ENCODE data around the gene DNHD1. TPM values are rescaled to one million over a fixed set of nuclear protein-coding genes. Genes with fewer than 3 reads are reported as not detected.

DNHD1 gene
- total and polyA plus RNA-seq, 8 donors = 1.9 to 11.2 (median 3.5) TPM

DNA sequence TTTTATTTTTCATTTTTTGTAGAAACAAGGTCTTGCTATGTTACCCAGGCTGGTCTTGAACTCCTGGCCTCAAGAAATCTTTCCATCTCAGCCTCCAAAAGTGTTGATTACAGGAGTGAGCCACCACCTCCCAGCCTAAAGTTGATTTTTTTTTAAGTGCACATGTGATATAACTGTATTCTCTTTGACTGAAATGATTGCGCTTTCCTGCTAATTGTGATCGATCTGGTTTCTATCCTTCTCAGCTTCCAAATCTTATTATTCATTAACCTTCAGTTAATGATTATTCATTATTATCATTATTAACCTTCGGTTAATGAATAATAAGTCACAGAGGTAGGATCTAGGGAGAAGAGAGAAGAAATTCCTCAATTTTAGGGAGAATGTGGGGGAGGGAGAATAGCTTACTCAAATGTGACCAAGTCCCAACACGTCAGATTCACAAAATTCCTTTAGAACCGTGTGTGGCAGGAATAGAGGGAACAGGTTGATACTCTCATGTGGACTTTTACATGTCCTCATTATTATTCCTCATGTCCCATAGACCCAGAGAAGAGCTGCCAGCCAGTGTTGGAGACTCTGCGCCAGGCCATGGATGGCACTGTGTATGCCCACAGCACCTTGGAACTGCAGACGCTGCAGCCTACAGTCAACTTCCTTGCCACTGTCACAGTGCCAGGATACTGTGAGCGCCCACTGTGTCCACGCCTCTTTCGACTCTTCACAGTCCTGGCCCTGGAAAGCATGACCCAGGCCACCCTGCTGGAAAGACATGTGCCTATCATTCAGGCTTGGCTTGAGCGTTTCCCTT is 59.3 kb downstream of the DNHD1 start:
- WGBS, 2 donors = 49 to 53% methylated on average over 11 of the region's 11 CpGs
- Histone ChIP-seq H3K9me3 (no peaks in the 10 kb centered on the region), H3K27ac (peak overlapping the region in 2 of 4 donors; percentile 44 to 64), H3K4me3 (no peak overlapping the region), H3K36me3 (no peaks in the 10 kb centered on the region), H3K27me3 (no peaks in the 10 kb centered on the region), H3K4me1 (peaks cover 0 to 10% (median 0%) of the 10 kb centered on the region in 3 donors)
- TF ChIP-seq, protein P1, sequence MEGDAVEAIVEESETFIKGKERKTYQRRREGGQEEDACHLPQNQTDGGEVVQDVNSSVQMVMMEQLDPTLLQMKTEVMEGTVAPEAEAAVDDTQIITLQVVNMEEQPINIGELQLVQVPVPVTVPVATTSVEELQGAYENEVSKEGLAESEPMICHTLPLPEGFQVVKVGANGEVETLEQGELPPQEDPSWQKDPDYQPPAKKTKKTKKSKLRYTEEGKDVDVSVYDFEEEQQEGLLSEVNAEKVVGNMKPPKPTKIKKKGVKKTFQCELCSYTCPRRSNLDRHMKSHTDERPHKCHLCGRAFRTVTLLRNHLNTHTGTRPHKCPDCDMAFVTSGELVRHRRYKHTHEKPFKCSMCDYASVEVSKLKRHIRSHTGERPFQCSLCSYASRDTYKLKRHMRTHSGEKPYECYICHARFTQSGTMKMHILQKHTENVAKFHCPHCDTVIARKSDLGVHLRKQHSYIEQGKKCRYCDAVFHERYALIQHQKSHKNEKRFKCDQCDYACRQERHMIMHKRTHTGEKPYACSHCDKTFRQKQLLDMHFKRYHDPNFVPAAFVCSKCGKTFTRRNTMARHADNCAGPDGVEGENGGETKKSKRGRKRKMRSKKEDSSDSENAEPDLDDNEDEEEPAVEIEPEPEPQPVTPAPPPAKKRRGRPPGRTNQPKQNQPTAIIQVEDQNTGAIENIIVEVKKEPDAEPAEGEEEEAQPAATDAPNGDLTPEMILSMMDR (IDR thresholded peaks at IDR 0.05) = no peak
- intact Hi-C loops (cut with DNase I) = no loop called here
- FAIRE-seq (no peak), ATAC-seq (peak in 3 of 4 donors; percentile 51 to 76 (median 65)), DNase-seq (no peak)

DNA sequence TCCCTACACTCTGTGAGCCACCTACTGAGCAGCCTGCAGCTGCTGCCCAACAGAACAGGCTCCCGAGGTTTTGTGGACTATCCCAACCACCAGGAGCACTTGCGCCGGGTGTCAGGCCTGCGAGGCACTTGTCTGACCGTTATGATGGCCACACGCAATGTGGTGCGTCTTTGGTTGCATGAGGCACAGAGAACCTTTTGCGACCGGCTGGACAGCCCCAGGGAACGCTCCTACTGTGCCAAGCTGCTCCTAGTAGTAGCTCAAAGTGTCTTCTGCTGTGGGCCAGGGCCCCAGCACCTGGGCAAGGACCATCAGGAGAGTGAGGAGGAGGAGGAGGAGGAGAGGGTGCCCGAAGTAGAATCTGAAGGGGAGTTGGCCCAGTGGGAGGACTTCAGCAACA is 60.0 kb downstream of the DNHD1 start:
- DNase-seq (no peak), FAIRE-seq (no peak)

DNA sequence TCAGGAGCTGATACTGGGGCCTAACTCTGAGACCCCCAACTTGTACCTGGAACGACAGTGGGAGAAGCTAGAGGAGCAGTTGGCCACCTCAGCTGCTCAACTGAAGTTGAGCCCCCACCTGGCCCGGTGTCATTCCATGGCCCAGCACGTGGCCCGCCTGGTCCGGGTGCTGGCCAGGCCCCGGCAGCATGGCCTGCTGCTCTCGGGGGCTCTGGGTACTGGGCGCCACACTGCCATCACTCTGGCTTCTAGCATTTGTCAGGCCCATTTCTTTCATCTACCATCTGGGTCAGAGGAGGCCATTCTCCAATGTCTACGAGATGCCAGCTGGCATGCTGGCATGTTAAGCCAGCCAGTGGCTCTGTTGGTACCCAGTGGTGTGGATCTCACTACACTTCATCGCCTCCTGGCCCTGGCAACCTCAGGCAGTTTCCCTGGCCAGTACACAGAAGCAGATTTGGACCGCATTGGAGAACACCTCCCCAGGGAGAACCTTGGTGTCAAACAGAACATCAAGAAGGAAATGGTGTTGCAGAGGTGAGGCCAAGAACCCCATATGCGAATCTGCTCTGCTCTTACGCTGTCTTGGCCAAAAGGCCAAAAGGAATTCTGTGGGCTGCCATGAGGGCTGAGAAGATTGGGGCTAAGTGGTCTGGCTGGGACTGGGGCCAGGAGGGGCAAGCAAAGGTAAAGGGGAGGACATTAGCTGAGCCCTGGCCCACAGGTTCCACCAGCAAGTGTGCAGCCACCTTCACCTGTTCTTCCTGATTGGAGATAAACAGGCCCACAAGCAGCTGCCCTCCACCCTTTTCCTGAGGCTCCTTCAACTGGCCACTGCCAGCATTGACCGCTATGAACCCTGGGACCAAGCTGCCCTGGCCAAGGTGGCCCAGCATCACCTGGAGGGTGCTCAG is 60.9 kb downstream of the DNHD1 start:
- intact Hi-C loops (cut with DNase I) = no loop called here
- FAIRE-seq = no peak
- H3K36me3 ChIP-seq = no peaks in the 10 kb centered on the region
- H3K4me1 ChIP-seq = peaks cover 0 to 7% (median 0%) of the 10 kb centered on the region in 3 donors
- ATAC-seq = no peak
- H3K27ac ChIP-seq = no peak overlapping the region
- WGBS, 2 donors = 93 to 97% methylated on average over 14 of the region's 14 CpGs
- H3K27me3 ChIP-seq = no peaks in the 10 kb centered on the region
- no peak for DNase-seq
- no peaks in the 10 kb centered on the region for H3K9me3 ChIP-seq
- TF ChIP-seq, protein P1 (IDR thresholded peaks at IDR 0.05) = no peak
- no peak overlapping the region for H3K4me3 ChIP-seq

More for the DNA sequence above, 60.0 kb downstream of the DNHD1 start:
- Histone ChIP-seq H3K27ac (peak overlapping the region in 2 of 4 donors; percentile 44 to 64), H3K36me3 (no peaks in the 10 kb centered on the region), H3K27me3 (no peaks in the 10 kb centered on the region), H3K4me1 (peaks cover 0 to 10% (median 0%) of the 10 kb centered on the region in 3 donors), H3K4me3 (no peak overlapping the region), H3K9me3 (no peaks in the 10 kb centered on the region)
- TF ChIP-seq, protein P1 (IDR thresholded peaks at IDR 0.05) = no peak
- 92 to 97% methylated on average over 11 of the region's 11 CpGs for WGBS, 2 donors
- no peak for ATAC-seq
- intact Hi-C loops (cut with DNase I) = no loop called here

DNA sequence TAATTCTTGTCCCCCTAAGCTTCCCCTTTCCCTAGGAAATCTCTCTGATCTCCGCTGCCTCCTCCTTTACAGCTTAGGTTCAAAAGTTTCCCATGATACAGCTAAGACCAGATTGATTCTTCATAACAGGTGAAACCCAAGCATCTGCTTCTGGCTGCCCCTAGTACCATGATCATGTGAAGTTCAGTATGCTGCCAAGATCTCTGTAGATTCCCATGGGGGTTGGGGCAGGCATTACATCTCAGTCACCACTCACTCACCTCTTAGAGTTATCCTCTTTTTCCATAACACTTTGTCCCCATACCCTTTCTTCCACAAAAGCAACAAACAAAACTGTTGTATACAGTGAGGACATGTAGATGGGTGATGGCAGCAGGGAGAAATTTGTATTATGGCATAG is 62.3 kb downstream of the DNHD1 start:
- FAIRE-seq (no peak), ATAC-seq (no peak), DNase-seq (no peak)
- H3K27ac ChIP-seq = no peak overlapping the region
- intact Hi-C loops (cut with DNase I) = no loop called here
- H3K27me3 ChIP-seq = no peaks in the 10 kb centered on the region
- H3K36me3 ChIP-seq = no peaks in the 10 kb centered on the region
- TF ChIP-seq, protein P1 (IDR thresholded peaks at IDR 0.05) = no peak
- no peaks in the 10 kb centered on the region for H3K9me3 ChIP-seq
- WGBS, 2 donors = 93 to 100% methylated on average over 1 of the region's 1 CpG
- H3K4me3 ChIP-seq = no peak overlapping the region
- peaks cover 0 to 4% (median 0%) of the 10 kb centered on the region in 3 donors for H3K4me1 ChIP-seq
